Left kidney (tissue), 2 donors: ENCODE measurements around the gene SVOPL. TPM values are rescaled to one million over a fixed set of nuclear protein-coding genes. Genes with fewer than 3 reads are reported as not detected.

Experiments used
- DNase-seq: peaks from one replicate; pipeline ENCODE4 v3.0.0-alpha.2; 2013
- polyA plus RNA-seq: library from polyadenylated mRNA; unstranded; fragments of 120-200 nt; gene quantifications from one replicate; pipeline ENCODE4 v1.2.1, GENCODE V29; 2013; ENCODE audit not compliant: insufficient read length

Gene SVOPL
- polyA plus RNA-seq, 1 donor: 2.9 TPM

DNA sequence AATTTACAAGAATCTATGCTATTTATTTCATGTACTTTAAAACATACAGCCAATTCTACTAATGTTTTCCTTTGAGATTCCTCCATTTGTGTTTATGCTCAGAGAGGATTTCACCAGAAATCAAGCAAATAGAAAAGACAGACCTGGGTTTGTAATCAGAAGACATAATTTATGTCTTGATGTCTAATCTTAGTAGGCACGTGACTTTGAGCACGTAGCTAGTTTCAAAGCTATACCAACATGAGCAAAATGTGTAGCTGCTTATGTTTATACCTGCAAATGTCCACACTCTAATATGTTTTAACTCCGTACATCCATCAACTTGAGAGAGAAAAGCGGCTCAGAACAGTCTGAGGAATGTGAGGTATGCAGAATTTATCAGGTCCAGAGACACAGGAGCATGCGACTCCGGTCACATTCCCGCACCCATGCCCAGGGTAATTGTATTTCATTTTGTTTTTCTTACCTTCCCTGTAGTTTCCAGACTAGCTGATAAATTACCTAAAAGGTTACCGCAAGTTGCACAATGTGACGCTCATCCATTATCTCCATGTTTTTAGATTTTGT, 40.0 kb downstream of the SVOPL start:
- DNase-seq: no peak

DNA sequence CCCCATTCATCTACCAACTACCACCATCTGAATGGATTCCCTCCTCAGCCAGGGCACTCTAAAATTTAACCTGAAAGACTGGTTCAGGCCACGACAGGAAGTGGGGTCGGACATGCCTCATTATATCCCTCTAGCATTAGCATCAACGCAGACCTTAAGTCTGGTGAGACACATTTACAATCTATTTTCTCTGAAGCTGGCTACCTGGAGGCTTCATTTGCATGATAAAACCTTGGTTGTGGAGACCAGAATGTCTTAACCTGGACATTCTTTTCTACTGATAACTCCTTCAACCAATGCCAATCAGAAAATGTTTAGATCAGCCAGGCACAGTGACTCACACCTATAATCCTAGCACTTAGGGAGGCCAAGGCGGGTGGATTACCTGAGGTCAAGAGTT, 42.3 kb downstream of the SVOPL start:
- no peak for DNase-seq

DNA sequence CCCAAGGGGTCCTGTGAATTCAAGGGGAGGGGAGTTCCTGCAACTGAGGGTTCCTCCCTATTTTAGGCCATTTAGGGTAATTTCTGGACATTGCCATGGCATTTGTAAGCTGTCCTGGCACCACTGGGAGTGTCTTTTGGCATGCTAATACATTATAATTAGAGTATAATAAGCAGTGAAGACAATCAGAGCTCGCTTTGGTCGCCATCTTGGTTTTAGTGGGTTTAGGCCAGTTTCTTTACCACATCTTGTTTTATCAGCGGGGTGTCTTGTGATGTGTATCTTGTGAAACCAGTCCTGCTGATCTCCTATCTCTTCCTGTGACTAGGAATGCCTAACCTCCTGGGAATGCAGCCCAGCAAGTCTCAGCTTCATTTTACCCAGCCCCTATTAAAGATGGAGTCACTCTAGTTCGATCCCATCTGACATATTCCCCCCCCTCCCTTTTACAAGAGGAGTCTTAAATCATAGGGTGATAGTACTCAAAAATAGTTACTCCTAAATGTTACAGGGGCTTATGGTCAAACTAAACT, 43.2 kb downstream of the SVOPL start:
- DNase-seq: no peak

DNA sequence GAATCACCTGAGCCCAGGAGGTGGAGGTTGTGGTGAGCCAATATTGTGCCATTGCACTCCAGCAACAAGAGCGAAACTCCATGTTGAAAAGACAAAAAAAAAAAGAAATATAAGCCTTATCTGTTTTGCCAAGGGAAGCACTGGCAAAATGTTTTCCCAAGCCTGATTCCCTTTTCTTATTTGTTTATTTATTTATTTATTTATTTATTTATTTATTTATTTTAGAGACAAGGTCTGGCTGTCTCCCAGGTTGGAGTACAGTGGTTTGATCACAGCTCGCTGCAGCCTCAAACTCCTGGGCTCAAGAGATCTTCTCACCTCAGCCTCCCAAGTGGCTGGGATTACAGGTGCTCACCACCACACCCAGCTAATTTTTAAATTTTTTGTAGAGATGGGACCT, 44.2 kb downstream of the SVOPL start:
- DNase-seq: no peak

DNA sequence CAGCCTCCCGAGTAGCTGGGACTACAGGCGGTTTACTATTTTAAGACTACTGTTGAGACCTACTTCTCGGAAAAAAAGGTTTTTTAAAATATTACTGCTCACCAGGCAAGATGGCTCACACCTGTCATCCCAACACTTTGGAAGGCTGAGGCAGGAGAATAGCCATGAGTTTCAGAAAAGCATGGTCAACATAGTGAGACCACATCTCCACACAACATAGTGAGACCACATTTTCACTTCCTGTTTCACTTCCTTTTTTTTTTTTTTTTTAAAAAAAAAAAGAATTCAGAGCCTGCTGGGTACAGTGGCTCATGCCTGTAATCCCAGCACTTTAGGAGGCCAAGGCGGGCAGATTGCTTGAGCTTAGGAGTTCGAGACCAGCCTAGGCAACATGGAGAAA, 46.5 kb downstream of the SVOPL start:
- no peak for DNase-seq

DNA sequence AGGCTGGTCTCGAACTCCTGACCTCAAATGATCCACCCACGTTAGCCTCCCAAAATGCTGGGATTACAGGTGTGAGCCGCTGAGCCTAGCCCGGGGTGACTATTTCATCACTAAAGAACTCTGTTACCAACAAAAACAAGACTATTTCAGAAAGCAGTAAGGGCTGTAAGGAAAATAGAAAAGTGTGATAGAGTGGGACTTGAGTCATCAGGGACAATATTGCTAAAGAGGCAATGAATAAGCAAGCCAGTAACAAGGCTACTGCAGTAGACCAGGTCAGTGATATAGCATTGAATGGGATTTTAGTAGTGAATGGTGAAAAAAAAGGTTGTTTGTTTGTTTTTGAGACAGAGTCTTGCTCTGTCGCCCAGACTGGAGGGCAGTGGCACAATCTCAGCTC, 51.7 kb downstream of the SVOPL start:
- no peak for DNase-seq

DNA sequence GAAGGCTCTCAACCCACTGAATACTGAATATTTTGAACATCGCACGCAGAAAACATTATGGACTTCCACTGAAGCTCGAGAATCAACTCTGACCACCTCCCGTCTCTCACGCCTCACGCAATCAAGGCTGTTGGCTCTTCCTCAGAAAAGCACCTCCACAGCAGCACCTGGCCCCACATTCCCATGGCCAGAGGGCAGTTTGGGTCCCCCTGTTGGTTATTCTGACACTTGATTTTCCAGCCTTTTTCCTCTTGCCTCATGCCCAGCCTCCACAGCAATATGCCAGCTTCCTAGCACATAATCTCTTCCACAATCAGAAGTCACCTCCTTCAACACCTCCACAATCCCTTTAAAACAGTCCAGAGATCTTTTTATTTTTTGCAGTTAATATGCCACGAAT, 55.9 kb downstream of the SVOPL start:
- no peak for DNase-seq

DNA sequence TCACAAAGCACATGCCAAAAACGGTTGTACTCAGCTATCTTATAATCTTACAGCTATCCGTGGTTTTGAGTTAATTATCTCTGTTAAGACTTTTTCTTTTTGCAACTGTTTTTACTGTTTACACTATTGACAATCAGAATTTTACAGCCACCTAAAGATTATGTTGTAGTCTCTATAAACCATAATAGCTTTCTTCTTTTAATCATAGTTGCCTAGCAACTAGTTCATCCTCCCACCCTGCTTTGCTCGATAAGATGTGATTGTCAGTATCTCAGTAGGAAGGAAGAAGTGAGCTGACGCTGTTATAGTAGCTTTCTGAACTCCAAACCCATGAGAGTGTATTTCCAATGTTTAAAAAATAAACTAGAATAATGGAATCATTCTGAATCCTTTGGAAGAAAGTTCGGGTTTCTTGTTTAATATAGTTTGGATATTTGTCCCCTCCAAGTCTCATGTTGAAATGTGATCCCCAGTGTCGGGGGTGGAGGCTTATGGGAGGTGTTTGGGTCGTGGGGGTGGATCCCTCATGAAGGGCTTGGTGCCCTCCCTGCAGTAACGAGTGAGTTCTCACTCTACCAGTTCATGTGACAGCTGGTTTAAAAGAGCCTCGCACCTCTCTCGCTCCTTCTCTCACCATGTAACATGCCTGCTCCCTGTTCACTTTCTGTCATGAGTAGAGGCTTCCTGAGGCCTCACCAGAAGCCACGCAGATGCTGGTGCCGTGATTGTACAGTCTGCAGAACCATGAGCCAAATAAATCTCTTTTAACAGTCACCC, 68.1 kb downstream of the SVOPL start:
- DNase-seq: no peak

DNA sequence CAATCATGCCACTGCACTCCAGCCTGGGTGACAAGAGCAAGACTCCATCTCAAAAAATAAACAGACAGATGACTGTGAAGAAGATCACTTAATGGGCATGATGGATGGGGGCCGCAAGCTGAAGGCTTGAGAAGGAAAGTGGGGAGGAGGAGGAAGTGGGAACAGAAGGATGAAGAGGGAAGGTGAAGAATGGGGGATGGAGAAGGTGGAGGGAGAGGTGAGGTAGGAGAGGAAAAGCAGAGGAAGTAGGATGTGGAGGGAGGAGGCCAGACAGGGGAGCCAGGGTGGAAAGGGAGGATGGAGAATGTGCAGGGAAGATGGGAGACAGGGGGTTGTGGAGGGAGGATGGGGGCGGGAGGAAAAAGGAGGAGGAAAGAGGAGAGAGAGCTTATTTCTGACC, 68.8 kb downstream of the SVOPL start:
- DNase-seq: no peak

DNA sequence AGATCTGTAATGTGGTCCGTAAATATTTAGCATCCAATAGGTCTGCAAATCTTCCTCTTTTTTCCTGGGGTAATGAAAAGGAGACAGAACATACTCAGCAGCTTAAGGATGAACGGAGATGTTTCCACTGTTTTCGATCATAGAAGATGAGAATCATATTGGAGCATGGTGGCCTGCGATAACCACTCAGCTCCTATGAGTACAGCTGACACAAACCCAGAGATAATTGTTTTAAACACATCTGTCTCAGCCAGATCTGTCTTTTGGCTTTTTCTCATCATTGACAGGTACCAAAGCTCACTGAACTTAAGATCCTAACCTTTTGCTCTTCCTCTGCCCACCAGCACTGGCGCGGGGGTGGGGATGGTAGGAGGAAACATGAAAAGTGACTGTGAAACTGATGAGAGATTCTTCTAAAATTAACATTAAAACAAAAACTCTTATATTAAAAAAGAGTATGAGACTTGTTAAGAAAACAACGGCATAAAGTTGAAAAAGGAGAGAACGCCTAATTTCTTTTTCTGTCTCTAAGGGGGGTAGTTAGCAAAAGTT, 71.0 kb downstream of the SVOPL start:
- DNase-seq: no peak

DNA sequence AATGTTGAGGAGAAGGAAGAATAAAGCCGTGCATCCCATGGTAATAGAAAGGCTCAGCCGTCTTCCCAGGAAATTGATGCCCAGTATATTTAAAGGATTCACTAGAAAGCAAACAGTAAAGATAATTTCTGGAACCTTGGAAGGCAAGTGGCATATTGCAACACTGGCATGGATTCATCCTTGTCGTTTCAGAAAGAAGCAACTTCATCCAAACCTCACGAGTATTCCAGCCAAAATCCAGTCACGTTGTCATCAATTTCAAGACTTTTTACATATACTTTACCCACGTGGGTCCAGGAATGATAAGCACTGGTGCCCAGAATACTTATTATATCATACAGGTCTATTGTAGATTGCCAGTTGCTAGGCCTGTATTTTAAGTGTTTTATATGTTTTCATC, 73.8 kb downstream of the SVOPL start:
- DNase-seq: no peak

DNA sequence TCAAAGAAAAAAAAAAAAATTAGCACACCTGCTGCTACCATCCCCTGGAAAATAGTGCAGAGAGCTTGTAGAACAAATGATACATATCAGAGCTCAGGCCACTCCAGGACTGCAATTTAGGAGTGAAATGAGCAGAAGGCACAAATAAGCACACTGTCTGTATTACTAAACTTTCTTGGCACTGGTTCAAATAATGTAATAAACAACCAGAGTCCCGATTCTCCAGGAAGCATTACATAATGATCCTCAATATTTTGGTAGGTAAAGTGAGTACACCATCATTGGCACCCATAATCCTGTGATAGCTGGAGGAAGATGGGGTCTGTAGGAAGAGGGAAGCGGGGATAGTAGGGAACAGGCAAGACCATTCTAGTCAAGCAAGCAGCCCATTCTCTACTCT, 74.3 kb downstream of the SVOPL start:
- no peak for DNase-seq

DNA sequence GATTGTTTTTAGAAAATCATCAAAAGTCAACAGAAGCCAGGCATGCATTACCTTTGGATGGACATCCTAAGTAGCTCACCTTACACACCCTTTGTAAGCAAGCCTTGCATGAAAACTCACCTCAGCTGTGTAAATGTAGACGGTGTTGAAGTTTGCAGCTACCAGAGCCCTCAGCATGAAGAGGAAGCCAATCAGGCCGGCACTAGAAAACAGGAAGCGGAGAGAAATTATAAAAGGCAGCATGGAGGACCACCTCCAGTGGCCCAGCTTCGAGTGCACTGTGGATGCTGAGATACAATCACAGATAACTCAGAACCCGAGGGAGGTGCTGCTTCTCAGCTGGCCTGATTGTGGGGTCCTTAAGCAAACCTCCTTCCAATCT, 75.3 kb downstream of the SVOPL start:
- no peak for DNase-seq

DNA sequence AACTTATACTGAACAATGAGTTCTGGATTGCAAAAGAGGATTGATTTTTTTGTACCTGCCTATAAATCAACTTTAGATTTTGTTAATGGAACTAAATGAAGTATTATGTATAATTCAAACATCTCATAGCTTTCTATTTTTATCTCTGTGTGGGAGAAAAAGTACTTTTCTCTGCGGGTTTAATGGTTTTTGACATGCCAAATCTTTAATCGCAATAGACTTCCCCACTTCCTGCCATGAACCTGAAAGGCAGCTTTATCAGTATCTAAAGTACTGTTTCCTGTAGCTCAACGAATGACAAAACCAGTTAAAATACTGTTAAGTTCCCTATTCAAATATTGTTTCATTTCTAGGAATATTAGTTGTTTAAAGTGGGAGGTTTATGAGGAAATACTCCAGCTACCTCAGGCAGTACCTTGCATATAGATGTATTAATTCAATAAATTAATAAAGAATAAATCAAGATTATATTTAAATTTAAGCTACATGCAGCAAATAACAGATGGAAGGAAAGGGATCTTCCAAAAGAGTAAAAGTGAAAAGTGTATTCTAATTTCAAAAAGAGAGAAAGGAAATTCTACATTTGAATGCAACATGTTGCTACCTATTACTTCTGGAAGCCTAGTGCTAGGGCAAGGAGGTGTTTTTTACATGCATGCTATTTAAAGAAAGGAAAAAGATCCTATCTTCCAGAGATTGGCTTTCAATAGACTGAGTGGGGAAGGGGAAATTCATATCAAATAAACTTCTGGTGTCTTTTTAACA, 75.9 kb downstream of the SVOPL start:
- no peak for DNase-seq

DNA sequence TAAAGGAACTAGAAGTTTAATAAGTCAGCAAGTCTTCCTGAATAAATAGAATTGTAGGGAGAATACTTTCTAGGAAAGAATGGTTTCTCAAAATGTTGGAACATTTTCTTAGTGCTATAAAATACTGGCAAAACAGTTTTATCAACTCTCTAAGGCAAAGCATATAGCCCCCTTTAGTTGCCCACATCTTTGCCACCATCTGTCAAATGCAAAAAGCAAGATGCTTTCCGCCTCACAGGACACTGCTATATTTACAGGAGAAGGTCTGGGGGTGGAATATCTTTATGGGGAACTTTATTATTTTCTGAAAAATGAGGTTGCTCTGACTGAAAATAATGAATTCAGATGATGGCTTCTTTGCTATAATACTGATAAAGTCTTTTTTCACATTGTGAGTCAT, 78.3 kb downstream of the SVOPL start:
- DNase-seq: no peak

DNA sequence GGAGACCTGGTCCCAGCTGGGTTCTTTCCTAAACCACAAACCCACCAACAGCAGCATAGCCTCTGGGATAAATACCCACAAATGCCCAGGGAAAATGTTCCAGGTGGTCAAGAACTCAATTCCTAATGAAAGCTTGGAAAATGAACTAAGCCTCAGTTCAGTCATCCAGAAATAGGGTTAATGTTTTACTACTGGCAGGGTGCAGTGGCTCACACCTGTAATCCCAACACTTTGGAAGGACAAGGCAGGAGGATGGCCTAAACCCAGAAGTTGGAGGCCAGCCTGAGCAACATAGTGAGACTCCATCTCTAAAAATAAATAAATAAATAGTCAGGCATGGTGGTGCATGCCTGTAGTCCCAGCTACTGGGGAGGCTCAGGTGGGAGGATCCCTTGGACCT, 82.2 kb downstream of the SVOPL start:
- DNase-seq: no peak

DNA sequence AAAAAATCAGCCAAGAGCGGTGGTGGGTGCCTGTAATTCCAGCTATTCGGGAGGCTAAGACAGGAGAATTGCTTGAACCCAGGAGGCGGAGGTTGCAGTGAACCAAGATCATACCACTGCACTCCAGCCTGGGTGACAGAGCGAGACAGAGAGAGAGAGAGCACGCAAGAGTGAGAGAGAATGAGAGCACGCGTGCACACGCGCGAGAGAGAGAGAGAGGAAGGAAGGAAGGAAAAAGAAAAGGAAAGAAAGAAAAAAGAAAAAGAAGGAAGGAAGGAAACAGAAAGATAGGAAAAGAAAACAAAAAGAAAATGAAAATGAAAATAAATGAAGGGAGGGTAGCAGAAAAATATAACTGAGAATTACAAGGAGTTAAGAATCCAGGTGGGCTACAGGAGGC, 82.7 kb downstream of the SVOPL start:
- no peak for DNase-seq

DNA sequence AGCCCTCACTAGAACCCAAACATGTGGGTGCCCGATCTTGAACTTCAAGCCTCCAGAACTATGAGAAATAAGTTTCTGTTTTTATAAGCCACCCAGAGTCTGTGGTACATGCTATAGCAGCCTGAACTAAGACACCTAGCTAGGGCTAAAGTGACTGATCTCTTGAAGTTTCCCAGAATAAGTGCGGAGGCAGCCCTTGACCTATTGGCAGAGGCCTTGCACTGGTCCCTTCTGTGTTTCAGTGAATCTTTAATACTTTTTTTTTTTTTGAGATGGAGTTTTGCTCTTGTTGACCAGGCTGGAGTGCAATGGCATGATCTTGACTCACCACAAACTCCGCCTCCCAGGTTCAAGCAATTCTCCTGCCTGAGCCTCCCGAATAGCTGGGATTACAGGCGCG, 85.1 kb downstream of the SVOPL start:
- no peak for DNase-seq

DNA sequence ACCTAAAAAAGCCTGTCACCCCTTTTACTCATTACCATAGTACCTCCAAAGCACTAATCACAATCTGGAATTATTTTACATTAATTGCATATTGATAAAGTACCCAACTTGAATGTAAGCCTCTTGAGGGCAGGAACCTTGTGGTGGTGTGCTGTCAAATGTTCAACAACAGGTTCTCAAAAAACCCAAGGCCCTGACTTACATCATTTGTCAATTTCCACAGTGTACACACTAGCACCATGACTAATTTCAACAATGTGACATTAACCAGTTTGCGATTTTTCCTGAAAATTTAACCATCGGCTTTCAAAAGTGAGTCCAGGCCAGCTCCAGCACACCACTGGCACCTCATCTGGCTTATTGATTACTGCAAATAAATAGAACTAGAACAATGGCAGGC, 87.5 kb downstream of the SVOPL start:
- DNase-seq: no peak

DNA sequence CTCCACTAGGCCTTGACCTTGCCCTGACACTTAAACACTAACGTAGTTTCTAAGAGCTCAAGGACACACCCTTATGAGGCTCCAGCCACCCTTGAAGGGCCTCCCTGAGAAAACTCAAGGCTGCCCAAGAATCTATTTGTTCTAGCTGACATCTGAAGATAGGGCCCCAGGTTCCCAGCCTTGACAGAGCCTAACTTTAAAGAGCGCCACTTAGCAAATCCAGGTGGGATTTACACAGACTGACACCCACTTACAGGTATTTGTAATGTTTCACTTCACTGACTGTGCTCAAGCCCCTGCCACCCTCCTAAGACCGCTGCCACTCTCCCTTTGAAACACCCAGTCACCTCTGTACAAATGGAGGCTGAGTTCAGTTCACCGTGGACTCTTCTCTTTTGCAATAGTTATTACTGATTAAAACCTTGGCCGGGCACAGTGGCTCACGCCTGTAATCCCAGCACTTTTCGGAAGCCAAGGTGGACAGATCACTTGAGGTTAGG, 90.4 kb downstream of the SVOPL start:
- no peak for DNase-seq

DNA sequence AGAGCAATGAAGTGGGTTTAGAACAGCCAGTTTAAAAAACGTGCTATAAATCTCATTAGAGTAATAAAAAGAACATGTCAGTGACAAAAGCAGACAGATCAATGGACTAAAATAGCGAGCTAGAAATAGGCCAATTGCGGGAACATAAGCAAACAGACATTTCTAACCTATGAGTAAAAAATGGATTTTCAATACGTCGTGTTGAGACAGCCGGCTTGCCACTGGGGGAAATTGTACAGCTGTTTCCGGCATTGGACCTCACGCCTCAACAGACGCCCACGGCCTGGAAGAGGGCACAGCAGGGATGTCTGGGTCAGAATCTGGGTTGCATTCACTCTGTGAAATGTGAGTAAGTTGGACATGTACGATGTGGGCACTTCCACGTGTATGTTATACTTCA, 92.9 kb downstream of the SVOPL start:
- DNase-seq: no peak

DNA sequence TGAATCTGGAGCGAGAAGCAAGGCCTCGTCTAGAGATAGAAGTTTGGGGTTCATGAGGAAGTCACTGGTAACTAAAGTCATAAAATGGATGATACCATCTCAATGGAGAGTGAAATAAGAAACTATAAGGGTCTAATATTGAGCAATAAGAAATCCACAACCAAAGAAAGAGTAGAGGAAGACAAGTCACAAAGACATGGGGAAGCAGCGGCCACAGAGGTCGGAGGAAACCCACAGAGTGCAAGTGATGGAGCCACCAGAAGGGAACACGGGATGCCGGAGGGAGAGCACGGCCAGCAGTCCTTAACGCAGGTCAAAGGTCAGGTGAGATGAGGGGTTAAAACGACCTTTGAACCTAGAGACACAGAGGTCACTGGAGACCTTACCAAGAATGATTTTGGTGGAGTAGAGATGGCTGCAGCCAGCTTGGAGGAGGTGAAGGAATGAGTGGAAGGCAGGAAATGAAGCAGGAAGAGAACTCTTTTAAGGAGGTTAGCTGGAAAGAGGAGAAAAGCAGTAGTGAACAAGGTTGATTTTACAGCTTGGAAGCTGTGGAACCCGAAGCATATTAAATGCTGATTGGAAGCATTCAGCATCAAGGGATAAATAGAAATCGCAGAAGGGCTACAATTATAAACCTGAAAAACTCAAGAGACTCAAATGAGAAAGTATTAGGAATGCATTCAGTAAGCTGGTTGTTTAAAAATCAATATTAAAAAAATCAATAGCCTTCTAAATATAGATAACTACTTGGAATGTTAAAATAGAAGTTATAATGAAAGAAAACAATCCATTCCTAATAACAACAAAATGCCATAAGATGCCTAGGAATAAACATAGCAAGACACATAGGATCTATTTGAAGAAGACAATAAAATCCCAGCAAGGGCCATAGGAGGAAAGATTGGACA, 93.7 kb downstream of the SVOPL start:
- DNase-seq: no peak
